A549 (cell line): Measurements from ENCODE around the gene SNRK.

Experiments
- BHLHE40 ChIP-seq: IDR thresholded peaks from 2 replicates; pipeline ENCODE4 v1.6.1; 2012; ENCODE audit warnings: low read depth, low read length, inconsistent platforms
- RFX5 ChIP-seq: fragments of 450-650 bp; IDR thresholded peaks from 2 replicates; pipeline ENCODE4 v1.7.1; 2014; ENCODE audit warnings: antibody characterized with exemption, mild to moderate bottlenecking, moderate library complexity

DNA sequence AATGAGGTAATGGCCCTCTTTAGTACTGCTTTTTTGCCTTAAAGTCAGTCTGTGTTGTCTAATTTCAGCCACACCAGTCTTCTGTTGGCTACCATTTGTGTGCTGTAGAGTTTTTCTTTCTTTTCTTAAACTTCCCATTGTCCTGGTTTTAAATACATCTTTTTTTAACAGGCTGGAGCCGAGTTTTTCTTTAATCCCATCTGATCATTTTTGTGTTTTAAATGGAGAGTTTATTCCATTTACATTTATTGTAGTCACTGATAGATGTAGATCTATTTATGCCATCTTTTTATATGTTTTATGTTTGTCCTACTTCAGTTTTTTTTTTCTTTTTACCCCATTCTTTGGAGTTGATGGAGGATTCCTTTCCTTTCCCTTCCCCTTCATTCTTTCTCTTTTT is 49.5 kb downstream of the SNRK start:
- TF ChIP-seq BHLHE40 = no peak
- no peak for TF ChIP-seq RFX5
